GM21447 (cell line): ENCODE results near the gene PRDM5.

ENCODE experiments used
- ATAC-seq: cut with Tn5 transposase; IDR thresholded peaks from one replicate; pipeline ENCODE4 v1.9.1; 2021; ENCODE audit not compliant: unreplicated experiment

Gene PRDM5

GRCh38 chr4:120826449-120826848 is 96.1 kb downstream of the PRDM5 start:
- no peak for ATAC-seq

GRCh38 chr4:120824946-120825345 is 97.6 kb downstream of the PRDM5 start:
- ATAC-seq, result no peak

- ATAC-seq, result no peak
Observed at GRCh38 chr4:120821977-120822376, 100.5 kb downstream of the PRDM5 start.

GRCh38 chr4:120821029-120821428 is 101.5 kb downstream of the PRDM5 start:
- ATAC-seq, result no peak

GRCh38 chr4:120819805-120820437 is 102.6 kb downstream of the PRDM5 start:
- ATAC-seq, result no peak

GRCh38 chr4:120816296-120816965 is 106.1 kb downstream of the PRDM5 start:
- no peak for ATAC-seq

- ATAC-seq, result no peak
Observed at GRCh38 chr4:120815361-120815760, 107.2 kb downstream of the PRDM5 start.

- ATAC-seq, result no peak
Observed at GRCh38 chr4:120814886-120815285, 107.6 kb downstream of the PRDM5 start.

GRCh38 chr4:120812216-120812615 is 110.3 kb downstream of the PRDM5 start:
- no peak for ATAC-seq

GRCh38 chr4:120809518-120809917 is 113.0 kb downstream of the PRDM5 start:
- ATAC-seq, result no peak

- no peak for ATAC-seq
Observed at GRCh38 chr4:120808475-120809141, 113.9 kb downstream of the PRDM5 start.

GRCh38 chr4:120801137-120801758 is 121.3 kb downstream of the PRDM5 start:
- ATAC-seq, result no peak

GRCh38 chr4:120798570-120798969 is 124.0 kb downstream of the PRDM5 start:
- ATAC-seq, result no peak

GRCh38 chr4:120796271-120796670 is 126.3 kb downstream of the PRDM5 start:
- ATAC-seq, result no peak

GRCh38 chr4:120785202-120785601 is 137.3 kb downstream of the PRDM5 start:
- ATAC-seq, result no peak

- no peak for ATAC-seq
Observed at GRCh38 chr4:120777459-120777858, 145.1 kb downstream of the PRDM5 start.

GRCh38 chr4:120775431-120775830 is 147.1 kb downstream of the PRDM5 start:
- ATAC-seq, result no peak

- ATAC-seq, result no peak
Observed at GRCh38 chr4:120773641-120774040, 148.9 kb downstream of the PRDM5 start.

- no peak for ATAC-seq
Observed at GRCh38 chr4:120771907-120772306, 150.6 kb downstream of the PRDM5 start.

GRCh38 chr4:120770897-120771296 is 151.6 kb downstream of the PRDM5 start:
- no peak for ATAC-seq

- ATAC-seq, result no peak
Observed at GRCh38 chr4:120769227-120769626, 153.3 kb downstream of the PRDM5 start.

- ATAC-seq, result no peak
Observed at GRCh38 chr4:120765260-120765680, 157.3 kb downstream of the PRDM5 start.
